ENCODE results near the gene ACSBG1. TPM values are rescaled to one million over a fixed set of nuclear protein-coding genes. Genes with fewer than 3 reads are reported as not detected.
A peak's percentile ranks its signal among the peaks of the same experiment; 100 is the strongest.

Gene ACSBG1
- total RNA-seq, 4 donors from 2014 or later: 75.9 to 131 (median 92.8) TPM

GRCh38 chr15:78179286-78179840 lies 55.0 kb downstream of the ACSBG1 start:
- intact Hi-C loops (cut with DNase I; ENCODE audit: low total_unique reads): no loop called here
- peak; percentile 10 to 62 for DNase-seq (ENCODE audit: low spot score in 2 of 2)
- 89 to 95% methylated on average over 10 to 12 of the region's 12 CpGs for WGBS, 2 donors

GRCh38 chr15:78178064-78178463 lies 56.3 kb downstream of the ACSBG1 start:
- TF ChIP-seq CTCF (IDR thresholded peaks at IDR 0.05): no peak
- 84 to 85% methylated on average over 6 of the region's 6 CpGs for WGBS, 2 donors
- no peak overlapping the region for H3K4me3 ChIP-seq (ENCODE audit: low read depth, poor library complexity, severe bottlenecking)
- intact Hi-C loops (cut with DNase I; ENCODE audit: low total_unique reads): no loop called here
- no peak for DNase-seq (ENCODE audit: low spot score in 2 of 2)

More at GRCh38 chr15:78179286-78179840, 55.0 kb downstream of the ACSBG1 start:
- H3K4me3 ChIP-seq (ENCODE audit: low read depth, poor library complexity, severe bottlenecking): no peak overlapping the region
- TF ChIP-seq CTCF (IDR thresholded peaks at IDR 0.05) (no peak), POLR2A (IDR thresholded peaks at IDR 0.05) (no peak)

- 21 to 34% methylated on average over 8 to 12 of the region's 12 CpGs for WGBS, 2 donors
- TF ChIP-seq CTCF (IDR thresholded peaks at IDR 0.05) (no peak), POLR2A (IDR thresholded peaks at IDR 0.05) (no peak)
- intact Hi-C loops (cut with DNase I; ENCODE audit: low total_unique reads): no loop called here
- DNase-seq (ENCODE audit: low spot score in 2 of 2): peak; percentile 12 to 84
- no peak overlapping the region for H3K4me3 ChIP-seq (ENCODE audit: low read depth, poor library complexity, severe bottlenecking)
Observed at GRCh38 chr15:78177447-78177873, 56.9 kb downstream of the ACSBG1 start.

- H3K4me3 ChIP-seq (ENCODE audit: low read depth, poor library complexity, severe bottlenecking): no peak overlapping the region
- intact Hi-C loops (cut with DNase I; ENCODE audit: low total_unique reads): no loop called here
- peak; percentile 8 to 32 for DNase-seq (ENCODE audit: low spot score in 2 of 2)
- WGBS, 2 donors: 48 to 56% methylated on average over 2 of the region's 2 CpGs
- no peak for TF ChIP-seq CTCF (IDR thresholded peaks at IDR 0.05)
- no peak for TF ChIP-seq POLR2A (IDR thresholded peaks at IDR 0.05)
Observed at GRCh38 chr15:78175330-78175729, 59.0 kb downstream of the ACSBG1 start.

- no peak for TF ChIP-seq POLR2A (IDR thresholded peaks at IDR 0.05)
- no peak for TF ChIP-seq CTCF (IDR thresholded peaks at IDR 0.05)
- H3K4me3 ChIP-seq (ENCODE audit: low read depth, poor library complexity, severe bottlenecking): no peak overlapping the region
- peak; percentile 6 to 68 for DNase-seq (ENCODE audit: low spot score in 2 of 2)
- 59 to 81% methylated on average over 8 to 9 of the region's 9 CpGs for WGBS, 2 donors
- intact Hi-C loops (cut with DNase I; ENCODE audit: low total_unique reads): no loop called here
Observed at GRCh38 chr15:78174401-78174800, 60.0 kb downstream of the ACSBG1 start.
